HG03469 (cell line): Measurements from ENCODE around the gene KCNMA1.

Source experiments
- ATAC-seq: cut with Tn5 transposase; IDR thresholded peaks from one replicate; pipeline ENCODE4 v1.9.1; 2021; ENCODE audit warnings: mild to moderate bottlenecking, moderate library complexity, moderate number of reproducible peaks; ENCODE audit not compliant: unreplicated experiment

KCNMA1 gene

GRCh38 chr10:77016855-77017254, 620.8 kb downstream of the KCNMA1 start:
- ATAC-seq: no peak

DNA sequence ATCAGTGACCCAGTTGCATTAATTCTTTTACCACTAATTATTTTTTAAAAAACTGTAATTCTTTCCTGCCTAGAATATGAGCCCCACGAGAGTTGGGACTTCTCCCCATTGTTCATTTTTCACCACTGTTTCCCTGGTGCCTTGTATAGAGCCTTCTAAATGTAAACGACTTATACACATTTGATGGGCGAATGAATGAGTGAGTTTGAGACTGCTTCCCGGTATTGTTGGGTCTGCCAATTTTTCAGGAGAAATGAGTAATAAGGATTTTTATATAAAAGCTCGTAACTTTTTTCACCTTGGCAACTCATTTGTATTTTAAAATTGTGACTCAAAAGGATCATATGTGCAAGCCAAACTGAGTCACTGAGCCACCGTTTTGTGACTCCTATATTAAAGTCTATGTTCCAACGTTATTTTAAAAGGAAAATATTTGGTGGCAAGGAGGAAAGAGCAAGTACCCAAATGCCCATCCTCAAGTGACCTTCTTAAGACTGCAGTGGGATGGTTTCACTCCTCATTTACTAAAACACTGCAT, 621.3 kb downstream of the KCNMA1 start:
- ATAC-seq: no peak

- no peak for ATAC-seq
These were observed 622.2 kb downstream of the KCNMA1 start for GRCh38 chr10:77015360-77015759.

DNA sequence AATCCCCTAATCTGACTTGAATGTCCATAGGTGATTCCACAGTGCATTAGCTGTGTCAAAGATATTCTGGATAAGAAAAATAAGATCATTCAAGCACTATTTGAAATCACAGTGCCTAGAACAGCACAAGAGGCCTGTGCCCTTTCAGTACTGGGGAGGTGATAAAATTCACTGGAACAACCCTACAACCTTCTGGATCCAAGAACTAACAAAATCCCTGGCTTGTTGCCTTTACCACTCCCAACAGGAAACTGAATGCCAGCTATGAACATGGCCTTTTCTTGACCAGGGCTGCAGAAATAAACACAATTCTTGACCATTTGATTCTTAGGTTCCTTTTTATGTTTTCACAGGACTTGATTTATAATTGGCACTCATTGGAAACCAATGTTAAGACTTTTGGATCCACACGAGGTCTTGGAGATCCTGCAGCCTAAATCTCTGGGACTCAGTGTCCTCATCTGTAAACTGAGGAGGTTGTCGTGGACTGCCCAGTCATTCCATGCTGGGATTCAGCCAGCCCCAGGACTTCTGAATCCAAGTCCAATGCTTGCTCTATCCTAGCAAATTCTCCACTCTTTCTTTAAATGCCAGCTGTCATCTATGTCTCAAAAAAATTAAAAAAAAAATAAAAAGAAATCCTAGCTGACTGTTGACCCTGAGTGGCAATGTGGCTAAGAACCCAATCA, 624.7 kb downstream of the KCNMA1 start:
- no peak for ATAC-seq

- ATAC-seq: no peak
These were observed 625.5 kb downstream of the KCNMA1 start for GRCh38 chr10:77011874-77012811.

DNA sequence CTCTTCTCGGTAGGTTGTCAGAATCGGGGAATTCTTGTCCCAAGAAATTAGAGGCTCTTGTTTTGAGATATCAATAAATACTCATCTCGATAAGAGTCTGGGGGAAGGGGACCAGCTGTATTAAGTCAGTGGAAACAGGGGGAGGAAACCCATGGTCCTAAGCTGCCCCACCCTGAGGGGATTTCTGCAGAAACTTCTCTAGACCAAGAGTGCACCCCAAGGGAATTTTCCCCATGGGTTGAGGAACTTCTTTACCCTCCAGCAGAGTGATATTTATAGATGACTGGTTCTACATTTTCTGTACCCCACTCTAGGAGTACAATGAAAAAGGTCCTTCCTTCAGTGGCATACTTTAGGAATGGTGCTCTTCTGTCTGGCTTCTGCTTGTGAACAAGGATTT, 627.2 kb downstream of the KCNMA1 start:
- ATAC-seq: no peak

DNA sequence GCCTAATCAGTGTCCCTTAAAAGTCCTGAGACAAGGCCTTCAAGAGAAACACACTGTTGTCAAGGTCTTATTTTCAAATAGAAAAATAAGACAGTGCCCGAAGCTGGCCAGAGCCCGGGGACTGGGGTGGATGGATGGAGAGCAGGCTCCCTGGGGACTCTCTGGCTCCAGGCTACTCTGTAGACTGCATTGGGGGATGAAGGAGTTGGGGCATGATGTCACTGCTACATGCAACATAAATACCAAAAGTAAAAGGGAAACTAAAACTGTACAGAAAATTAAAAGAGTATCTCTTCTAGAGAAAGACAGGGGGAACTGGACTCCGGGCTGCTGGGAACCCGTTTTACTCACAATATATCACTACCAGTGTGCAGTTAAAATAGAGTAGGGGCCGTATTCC, 629.8 kb downstream of the KCNMA1 start:
- ATAC-seq: peak; percentile 73

GRCh38 chr10:77006836-77007511, 630.6 kb downstream of the KCNMA1 start:
- no peak for ATAC-seq

GRCh38 chr10:77005871-77006270, 631.7 kb downstream of the KCNMA1 start:
- no peak for ATAC-seq

DNA sequence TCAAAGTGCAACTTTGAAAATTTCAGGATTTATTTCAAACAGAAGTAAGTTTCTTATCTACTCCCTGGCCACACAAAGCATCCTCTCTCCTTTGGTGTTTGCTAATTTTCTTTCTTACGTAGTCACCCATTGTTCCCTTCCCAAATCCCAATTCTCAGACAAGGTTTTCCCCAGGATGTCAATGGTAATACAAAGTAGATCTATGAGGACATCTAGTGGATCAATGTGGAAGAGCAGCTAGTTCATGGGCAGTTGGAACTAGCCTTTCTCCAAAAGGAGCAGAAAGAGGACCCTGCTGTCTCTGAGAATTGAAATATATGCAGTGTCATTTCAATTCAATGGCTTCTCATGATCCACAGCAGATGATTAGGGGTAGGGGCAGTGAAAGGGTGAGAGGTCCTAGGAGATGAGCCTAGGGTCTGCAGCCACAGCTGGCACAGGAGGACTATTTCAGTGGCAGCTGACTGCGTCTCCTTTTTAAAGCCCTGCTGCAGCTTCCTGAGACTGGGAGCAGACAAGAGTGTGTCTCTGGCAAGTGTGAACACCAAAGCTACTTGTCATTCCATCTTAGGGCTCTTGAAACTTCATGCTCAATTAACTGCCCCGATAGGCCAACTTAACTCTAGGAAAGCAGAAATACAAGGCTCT, 632.6 kb downstream of the KCNMA1 start:
- no peak for ATAC-seq

DNA sequence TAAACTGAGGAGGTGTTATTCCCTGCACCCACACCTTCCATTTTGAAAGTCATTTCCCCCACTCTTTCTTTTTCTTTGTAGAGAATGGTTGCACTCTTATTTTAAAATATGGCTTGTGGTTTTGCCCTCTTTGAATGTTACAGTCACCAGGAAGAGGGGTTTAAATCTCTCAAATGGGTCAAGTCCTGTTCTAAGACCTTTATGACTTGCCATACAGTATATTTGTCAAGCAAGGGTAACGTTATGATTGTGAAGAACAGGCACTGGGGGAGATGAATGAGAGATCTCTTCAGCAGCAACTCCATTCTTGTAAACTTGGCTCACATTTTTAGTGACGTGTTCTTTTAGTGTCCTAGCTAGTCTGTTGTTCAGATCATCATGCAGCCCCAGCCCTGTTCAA, 634.7 kb downstream of the KCNMA1 start:
- ATAC-seq: no peak

GRCh38 chr10:77001206-77001605, 636.4 kb downstream of the KCNMA1 start:
- no peak for ATAC-seq

DNA sequence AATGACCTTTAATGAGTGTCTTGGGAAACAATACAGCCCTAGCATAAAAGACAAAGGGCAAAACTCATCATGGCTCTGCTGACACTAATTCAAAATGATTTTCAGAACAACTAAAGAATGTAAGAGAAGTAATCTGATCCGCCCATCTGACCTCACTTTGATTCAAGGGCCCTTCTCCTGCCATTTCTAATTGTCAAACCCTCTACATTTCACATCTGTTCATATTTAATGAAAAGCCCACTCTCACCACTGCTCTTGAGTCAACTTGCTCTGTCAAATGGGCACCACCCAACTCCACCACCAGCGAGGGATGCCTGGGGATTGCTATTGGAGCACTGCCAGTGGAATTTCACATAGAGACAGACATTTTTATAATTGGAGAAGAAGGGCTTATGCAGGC, 639.2 kb downstream of the KCNMA1 start:
- no peak for ATAC-seq

- no peak for ATAC-seq
These were observed 640.0 kb downstream of the KCNMA1 start for GRCh38 chr10:76997631-76998030.

- no peak for ATAC-seq
These were observed 642.6 kb downstream of the KCNMA1 start for GRCh38 chr10:76995023-76995422.

- ATAC-seq: no peak
These were observed 644.4 kb downstream of the KCNMA1 start for GRCh38 chr10:76993213-76993612.

DNA sequence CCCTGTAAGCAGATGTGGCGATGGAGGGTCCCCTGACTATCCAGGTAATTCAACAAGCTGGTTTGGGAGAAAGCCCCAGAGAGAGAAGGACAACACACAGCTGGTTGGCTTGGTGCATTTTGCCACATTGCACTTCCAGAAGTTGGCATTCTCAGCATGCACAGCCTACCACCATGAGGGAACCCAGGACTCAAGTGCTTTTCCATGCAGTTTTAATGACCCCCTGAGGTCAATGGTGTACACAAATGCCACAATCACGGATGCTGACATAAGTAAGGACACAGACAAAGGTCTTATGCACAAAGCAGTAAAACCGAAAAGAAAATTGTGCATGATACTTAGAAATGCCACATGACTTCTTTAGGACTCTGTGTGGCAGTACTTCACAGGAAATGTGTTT, 645.1 kb downstream of the KCNMA1 start:
- no peak for ATAC-seq

DNA sequence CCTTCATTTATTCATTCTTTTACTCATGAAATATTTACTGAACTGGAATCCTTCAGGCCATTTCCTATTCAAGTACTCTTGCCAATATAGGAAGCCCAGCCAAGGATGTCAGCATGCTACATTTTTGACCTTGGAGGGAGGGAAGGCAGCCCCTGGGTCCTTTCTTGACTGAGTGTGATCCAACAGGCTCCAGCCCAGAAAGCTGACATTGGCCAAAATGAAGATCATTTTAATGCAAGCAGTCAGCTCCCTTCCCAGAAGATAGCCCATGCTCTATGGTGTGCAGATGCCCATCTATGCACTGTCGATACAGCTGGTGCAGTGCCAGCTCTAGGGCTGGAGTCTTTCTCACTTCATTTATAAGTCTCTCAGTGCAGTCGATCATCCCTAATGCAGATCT, 646.0 kb downstream of the KCNMA1 start:
- ATAC-seq: no peak

DNA sequence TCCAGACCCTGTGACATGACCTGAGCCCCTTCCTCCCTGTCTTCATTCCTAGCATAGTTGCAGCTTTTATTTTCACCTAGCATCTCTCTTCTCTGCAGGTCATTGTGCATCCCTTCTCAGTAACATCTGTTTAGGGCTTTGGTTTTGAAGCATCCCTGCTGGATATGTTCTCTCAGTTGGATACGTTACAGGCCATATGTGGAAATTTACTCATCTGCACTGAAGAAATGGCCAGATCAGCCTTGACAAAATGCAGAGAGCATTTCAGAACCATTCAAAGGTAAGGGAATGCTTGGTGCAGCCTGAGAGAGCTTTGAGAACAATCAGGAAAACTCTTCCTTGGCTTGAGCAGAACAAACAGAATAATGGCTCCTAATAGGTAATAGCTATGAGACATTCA, 647.0 kb downstream of the KCNMA1 start:
- ATAC-seq: no peak

DNA sequence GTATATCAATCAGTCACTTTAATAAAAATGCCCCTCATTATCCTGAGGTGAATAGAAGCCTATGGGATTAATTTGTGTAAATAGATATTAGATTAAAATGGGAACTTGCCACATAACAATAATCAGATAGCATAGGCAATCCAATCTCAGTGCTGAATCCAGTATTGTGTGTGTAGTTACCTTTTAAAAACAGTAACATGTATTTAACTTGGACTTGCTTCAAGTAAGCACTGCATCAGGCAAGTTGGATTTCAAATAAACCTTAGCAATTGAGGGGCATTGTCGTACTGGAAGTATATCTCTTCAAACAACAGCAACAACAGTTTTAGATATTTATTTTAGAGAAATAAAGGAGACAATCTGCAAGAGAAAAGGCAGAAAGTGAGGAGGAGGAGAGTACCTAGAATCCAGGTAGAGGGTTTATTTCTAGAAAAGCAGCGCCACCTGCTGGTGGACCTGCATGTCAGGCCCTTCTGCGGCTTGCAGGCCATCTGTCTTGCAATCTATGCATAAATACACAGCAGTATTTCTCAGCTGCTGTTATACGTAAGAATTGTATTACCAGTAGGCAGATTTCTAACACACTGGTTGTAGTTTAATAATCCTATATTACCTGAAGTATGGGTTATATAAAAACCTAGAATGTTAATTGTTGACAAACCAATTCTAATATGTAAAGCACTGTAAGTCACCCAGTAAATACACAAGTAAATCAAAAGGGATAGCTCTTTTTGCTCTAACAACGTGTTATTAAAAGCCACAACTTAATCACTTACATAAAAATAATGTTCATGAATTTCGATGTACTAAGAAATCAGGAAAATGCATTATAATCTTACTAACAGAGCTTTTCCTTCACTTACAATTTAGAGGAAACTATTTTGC, 652.8 kb downstream of the KCNMA1 start:
- peak; percentile 80 for ATAC-seq
